Adrenal gland (tissue), 12 donors: ENCODE data around the gene CARD16. TPM values are rescaled to one million over a fixed set of nuclear protein-coding genes. Genes with fewer than 3 reads are reported as not detected.
A peak's percentile ranks its signal among the peaks of the same experiment; 100 is the strongest.

ENCODE experiments used
- DNase-seq, 7 donors: peaks; one replicate each; pipeline ENCODE4 v3.0.0-alpha.2; 2019 to 2020
- H3K27ac ChIP-seq, 5 donors: fragments of 200-600 bp; sonication (generic) in 4 of 5; 1 replicate in 3 of 5; 2 replicates in 2 of 5; pipeline versions ENCODE4 v1.5.1 to v1.8.0; 2016 to 2020; ENCODE audit warnings: mild to moderate bottlenecking in 1 of 5
- H3K27me3 ChIP-seq: fragments of 200-600 bp; 2 replicates; pipeline ENCODE4 v1.8.0; 2021
- H3K36me3 ChIP-seq, 2 donors: fragments of 200-600 bp; replicated peaks in 1 of 2; 1 replicate in 1 of 2; 2 replicates in 1 of 2; pipeline versions ENCODE4 v1.5.1 to v1.8.0; 2018 to 2022
- H3K4me1 ChIP-seq, 2 donors: fragments of 200-600 bp; replicated peaks in 1 of 2; 1 replicate in 1 of 2; 2 replicates in 1 of 2; pipeline versions ENCODE4 v1.5.1 to v1.8.0; 2018 to 2021
- H3K4me3 ChIP-seq, 4 donors: fragments of 200-600 bp; sonication (generic) in 3 of 4; one replicate each; pipeline ENCODE4 v1.5.1; 2016 to 2018
- H3K9me3 ChIP-seq, 3 donors: fragments of 200-600 bp; sonication (generic) in 1 of 3; replicated peaks in 1 of 3; 1 replicate in 2 of 3; 2 replicates in 1 of 3; pipeline versions ENCODE4 v1.5.1 to v1.8.0; 2016 to 2021
- CTCF ChIP-seq, 6 experiments: fragments of 450-650 bp in 4 of 6; fragments of 200-600 bp in 2 of 6; sonication (generic) in 1 of 6; IDR thresholded peaks; 1 replicate in 5 of 6; 2 replicates in 1 of 6; pipeline versions ENCODE4 v1.5.1 to v1.8.0; 2016 to 2021; ENCODE audit warnings: antibody characterized with exemption in 6 of 6, mild to moderate bottlenecking in 2 of 6, moderate library complexity in 1 of 6
- POLR2A ChIP-seq, 2 donors: fragments of 450-650 bp; IDR thresholded peaks; one replicate each; pipeline ENCODE4 v1.6.1; 2017; ENCODE audit warnings: antibody characterized with exemption in 2 of 2, mild to moderate bottlenecking in 2 of 2, moderate library complexity in 1 of 2
- WGBS, 4 donors: extraction: QIAGEN DNeasy Blood & Tissue Kit in 2 of 4; methylation state at CpG; one replicate each; pipeline versions ENCODE4 v1.1.5 to v1.1.7; 2013 to 2017; 5-methylcytosine and 5-hydroxymethylcytosine counted together
- intact Hi-C, 2 donors: fragments of 100-400 bp; cut with DNase I; formaldehyde crosslinking; loops; one replicate each; pipeline versions ENCODE4 v1.14.1 to v1.15.0; 2022 to 2023
- polyA plus RNA-seq, 3 donors: library from polyadenylated mRNA; stranded (reverse); fragments of 200-250 nt in 2 of 3; fragments of 350-450 nt in 1 of 3; fragmentation: Illumina TruSeq in 1 of 3; extraction: RNeasy Lipid Tissue Mini Kit (QIAGEN cat#74804) in 1 of 3; gene quantifications; one replicate each; pipeline ENCODE4 v1.2.3, GENCODE V29; 2013 to 2014
- total RNA-seq, 9 donors: library from RNA; depleted of rRNA in 4 of 9; stranded (reverse); fragments of >200 nt in 4 of 9; fragments of 120-200 nt in 1 of 9; fragmentation: NEBNext Ultra II Directional in 1 of 9; extraction: Animal tissue kit (Norgen Biotek cat#: 25700) in 1 of 9; gene quantifications; one replicate each; pipeline versions ENCODE4 v1.1.0 to v1.2.4, GENCODE V29; 2013 to 2023
- donor health status: healthy with polysubstance abuse.
- donor health status: Bipolar disorder and iron deficiency.
- donor health status: DM: yes; HTN: yes; CAD: no.
- donor health status: DM: no; HTN: no; CAD: no.
- donor health status: DM: no; HTN: no; CAD: no.
- donor health status: DM: yes; HTN: yes; CAD: no.

Gene CARD16
- total and polyA plus RNA-seq, 12 donors: 3.3 to 48.6 (median 12.2) TPM; not detected in 1

- TF ChIP-seq POLR2A (IDR thresholded peaks at IDR 0.05) (no peak), CTCF (IDR thresholded peaks at IDR 0.05) (no peak)
- Histone ChIP-seq H3K27me3 (no peaks in the 10 kb centered on the region), H3K4me3 (no peak overlapping the region), H3K27ac (no peak overlapping the region), H3K9me3 (no peaks in the 10 kb centered on the region), H3K4me1 (peaks cover 0 to 7% of the 10 kb centered on the region in 2 donors), H3K36me3 (no peaks in the 10 kb centered on the region)
- intact Hi-C loops: no loop called here
- DNase-seq: no peak
- WGBS, 4 donors: 82 to 94% (median 88%) methylated on average over 1 of the region's 1 CpG
Observed at GRCh38 chr11:105049481-105049880, 4.3 kb upstream of the CARD16 start.

- no peaks in the 10 kb centered on the region for H3K36me3 ChIP-seq
- DNase-seq: peak in 3 of 7 donors; percentile 17 to 40 (median 25)
- no peak overlapping the region for H3K27ac ChIP-seq
- H3K9me3 ChIP-seq: no peaks in the 10 kb centered on the region
- intact Hi-C loops: no loop called here
- no peaks in the 10 kb centered on the region for H3K27me3 ChIP-seq
- no peak overlapping the region for H3K4me3 ChIP-seq
- H3K4me1 ChIP-seq: peaks cover 0 to 7% of the 10 kb centered on the region in 2 donors
- TF ChIP-seq CTCF (IDR thresholded peaks at IDR 0.05): no peak
- no peak for TF ChIP-seq POLR2A (IDR thresholded peaks at IDR 0.05)
- WGBS, 4 donors: 44 to 58% (median 53%) methylated on average over 8 of the region's 8 CpGs
Observed at GRCh38 chr11:105046898-105047579, 1.9 kb upstream of the CARD16 start.

- H3K27ac ChIP-seq: peak overlapping the region in 1 of 5 donors; percentile 48
- no peaks in the 10 kb centered on the region for H3K27me3 ChIP-seq
- DNase-seq: no peak
- H3K9me3 ChIP-seq: no peaks in the 10 kb centered on the region
- intact Hi-C loops: no loop called here
- no peak for TF ChIP-seq CTCF (IDR thresholded peaks at IDR 0.05)
- TF ChIP-seq POLR2A (IDR thresholded peaks at IDR 0.05): no peak
- WGBS, 4 donors: 80 to 89% (median 86%) methylated on average over 5 of the region's 5 CpGs
- peak overlapping the region in 1 of 4 donors; percentile 40 for H3K4me3 ChIP-seq
- no peaks in the 10 kb centered on the region for H3K36me3 ChIP-seq
- peaks cover 0 to 7% of the 10 kb centered on the region in 2 donors for H3K4me1 ChIP-seq
Observed at GRCh38 chr11:105045676-105046296, 651 bp upstream of the CARD16 start.

- WGBS, 4 donors: 40 to 87% (median 76%) methylated on average over 3 of the region's 3 CpGs
- TF ChIP-seq POLR2A (IDR thresholded peaks at IDR 0.05) (no peak), CTCF (IDR thresholded peaks at IDR 0.05) (no peak)
- H3K4me1 ChIP-seq: peaks cover 0 to 7% of the 10 kb centered on the region in 2 donors
- intact Hi-C loops: no loop called here
- no peak overlapping the region for H3K4me3 ChIP-seq
- no peaks in the 10 kb centered on the region for H3K27me3 ChIP-seq
- H3K36me3 ChIP-seq: no peaks in the 10 kb centered on the region
- no peak overlapping the region for H3K27ac ChIP-seq
- no peak for DNase-seq
- H3K9me3 ChIP-seq: no peaks in the 10 kb centered on the region
Observed at GRCh38 chr11:105042178-105042577, 3.0 kb downstream of the CARD16 start.
